ENCODE results near the gene SPINK8. TPM values are rescaled to one million over a fixed set of nuclear protein-coding genes. Genes with fewer than 3 reads are reported as not detected.

The SPINK8 gene
- total and polyA plus RNA-seq, 2 of the 8 experiments (the other 6 are each of a cell fraction or from before 2014, with no cell fraction given), result 0.29 TPM; not detected in 1

GRCh38 chr3:48270306-48270705 lies 63.2 kb downstream of the SPINK8 start:
- Histone ChIP-seq H2AFZ (ENCODE audit: low read length) (no peak overlapping the region), H3K27me3 (replicated peaks in 1 of 4; ENCODE audit: control insufficient read depth in 3 of 4, extremely low read depth in 1 of 4, insufficient read depth in 3 of 4, low read length in 3 of 4) (no peaks in the 10 kb centered on the region), H2BK12ac (ENCODE audit: low read depth, low read length) (no peak overlapping the region), H4K5ac (ENCODE audit: insufficient read length, low read depth, low read length) (no peak overlapping the region), H3K18ac (ENCODE audit: extremely low read depth, low read length) (no peak overlapping the region), H3K4ac (replicated peaks; ENCODE audit: insufficient read length, low read depth, low read length) (no peak overlapping the region), H4K8ac (ENCODE audit: extremely low read depth, insufficient read depth, low read length) (no peak overlapping the region), H3K79me2 (ENCODE audit: control insufficient read depth in 1 of 2, insufficient read depth in 2 of 2, low read length in 2 of 2) (peaks cover 0 to 7% of the 10 kb centered on the region in 2 experiments; a peak in 2 of 4 replicates), H3K27ac (ENCODE audit: low read depth, low read length) (no peak overlapping the region), H2BK20ac (ENCODE audit: low read length) (no peak overlapping the region), H2BK15ac (ENCODE audit: low read length) (no peak overlapping the region), H3K23ac (ENCODE audit: insufficient read length) (no peak overlapping the region), H3K4me3 (ENCODE audit: extremely low read depth in 1 of 4, insufficient read depth in 2 of 4, low read depth in 3 of 4, low read length in 4 of 4) (no peak overlapping the region), H3K4me1 (replicated peaks in 1 of 4; ENCODE audit: control insufficient read depth in 3 of 4, insufficient read depth in 4 of 4, low read length in 3 of 4) (peaks cover 0 to 4% (median 0%) of the 10 kb centered on the region in 4 experiments; a peak in 2 of 7 replicates), H3K23me2 (ENCODE audit: low read depth, low read length) (no peaks in the 10 kb centered on the region), H2BK5ac (ENCODE audit: low read depth, low read length) (no peak overlapping the region), H3K79me1 (ENCODE audit: low read depth, low read length) (peaks cover 4% of the 10 kb centered on the region; the same call in 1 of the 2 replicates), H3K36me3 (ENCODE audit: control insufficient read depth in 2 of 4, insufficient read depth in 4 of 4, low read length in 3 of 4) (peaks cover 40 to 70% (median 59%) of the 10 kb centered on the region in 4 experiments), H3K14ac (ENCODE audit: insufficient read length) (no peak overlapping the region), H3K9ac (replicated peaks in 1 of 4; ENCODE audit: extremely low read depth in 1 of 4, low read depth in 3 of 4, low read length in 3 of 4) (no peak overlapping the region), H4K20me1 (replicated peaks in 1 of 2; ENCODE audit: control insufficient read depth in 1 of 2, insufficient read depth in 2 of 2, low read length in 2 of 2) (peaks cover 2 to 4% of the 10 kb centered on the region in 2 experiments), H3K4me2 (ENCODE audit: insufficient read depth in 1 of 2, low read depth in 2 of 2, low read length in 2 of 2) (no peak overlapping the region), H3K9me3 (ENCODE audit: insufficient read depth in 2 of 2, low read depth in 1 of 2, low read length in 1 of 2) (peaks cover 16 to 34% of the 10 kb centered on the region in 2 experiments), H2BK120ac (replicated peaks; ENCODE audit: low read depth, low read length) (no peak overlapping the region), H4K91ac (replicated peaks; ENCODE audit: insufficient read length, low read length) (no peak overlapping the region), H3K56ac (replicated peaks; ENCODE audit: insufficient read length, low read depth, low read length) (no peak overlapping the region), H2AK5ac (ENCODE audit: low read depth, low read length) (no peak overlapping the region)
- ChIA-PET POLR2A (ENCODE audit: partially characterized antibody) (interaction anchor here (0.9 to 4.2 kb wide), 9 partner anchors 9 to 169 kb away, joined by 3 to 29 read pairs (median 5); partner anchors contain the start of genes CCDC51, TMA7 and ZNF589), CTCF (ENCODE audit: partially characterized antibody) (interaction anchor here (0.5 to 5.7 kb wide), 8 partner anchors 11 to 1325 kb away, joined by 3 to 44 read pairs (median 5); no protein-coding TSS in a partner anchor)
- 93% methylated on average over 2 of the region's 2 CpGs; no CpG with 5 or more reads in 1 of the 2 experiments for WGBS, 2 experiments (ENCODE audit: extremely low coverage in 1 of 2, insufficient coverage in 1 of 2, insufficient read length in 1 of 2, insufficient replicate concordance in 2 of 2, low coverage in 1 of 2, low lambda C conversion rate in 2 of 2, missing lambda C conversion rate in 1 of 2)
- no peak for FAIRE-seq
- no peak for DNase-seq (ENCODE audit: low read depth in 1 of 2, low spot score in 2 of 2)
- TF ChIP-seq, protein P1, sequence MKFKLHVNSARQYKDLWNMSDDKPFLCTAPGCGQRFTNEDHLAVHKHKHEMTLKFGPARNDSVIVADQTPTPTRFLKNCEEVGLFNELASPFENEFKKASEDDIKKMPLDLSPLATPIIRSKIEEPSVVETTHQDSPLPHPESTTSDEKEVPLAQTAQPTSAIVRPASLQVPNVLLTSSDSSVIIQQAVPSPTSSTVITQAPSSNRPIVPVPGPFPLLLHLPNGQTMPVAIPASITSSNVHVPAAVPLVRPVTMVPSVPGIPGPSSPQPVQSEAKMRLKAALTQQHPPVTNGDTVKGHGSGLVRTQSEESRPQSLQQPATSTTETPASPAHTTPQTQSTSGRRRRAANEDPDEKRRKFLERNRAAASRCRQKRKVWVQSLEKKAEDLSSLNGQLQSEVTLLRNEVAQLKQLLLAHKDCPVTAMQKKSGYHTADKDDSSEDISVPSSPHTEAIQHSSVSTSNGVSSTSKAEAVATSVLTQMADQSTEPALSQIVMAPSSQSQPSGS (IDR thresholded peaks at IDR 0.05; ENCODE audit: low read length), result no peak
- TF ChIP-seq ASH2L (IDR thresholded peaks at IDR 0.05; ENCODE audit: low read length) (no peak), RBBP5 (IDR thresholded peaks at IDR 0.05; ENCODE audit: borderline replicate concordance, low read depth, low read length) (no peak), TEAD4 (IDR thresholded peaks at IDR 0.05; ENCODE audit: low read depth, low read length) (no peak), JUN (IDR thresholded peaks at IDR 0.05; ENCODE audit: low read depth, low read length) (no peak), GABPA (IDR thresholded peaks at IDR 0.05; ENCODE audit: borderline replicate concordance, insufficient read depth, low read length) (no peak), SUZ12 (IDR thresholded peaks at IDR 0.05; ENCODE audit: low read length) (no peak), YY1 (IDR thresholded peaks at IDR 0.05; ENCODE audit: low read depth, low read length) (no peak), POLR2A (IDR thresholded peaks at IDR 0.05; ENCODE audit: control extremely low read depth in 1 of 2, low read depth in 2 of 2, low read length in 2 of 2) (no peak)
- TF ChIP-seq, protein P2, sequence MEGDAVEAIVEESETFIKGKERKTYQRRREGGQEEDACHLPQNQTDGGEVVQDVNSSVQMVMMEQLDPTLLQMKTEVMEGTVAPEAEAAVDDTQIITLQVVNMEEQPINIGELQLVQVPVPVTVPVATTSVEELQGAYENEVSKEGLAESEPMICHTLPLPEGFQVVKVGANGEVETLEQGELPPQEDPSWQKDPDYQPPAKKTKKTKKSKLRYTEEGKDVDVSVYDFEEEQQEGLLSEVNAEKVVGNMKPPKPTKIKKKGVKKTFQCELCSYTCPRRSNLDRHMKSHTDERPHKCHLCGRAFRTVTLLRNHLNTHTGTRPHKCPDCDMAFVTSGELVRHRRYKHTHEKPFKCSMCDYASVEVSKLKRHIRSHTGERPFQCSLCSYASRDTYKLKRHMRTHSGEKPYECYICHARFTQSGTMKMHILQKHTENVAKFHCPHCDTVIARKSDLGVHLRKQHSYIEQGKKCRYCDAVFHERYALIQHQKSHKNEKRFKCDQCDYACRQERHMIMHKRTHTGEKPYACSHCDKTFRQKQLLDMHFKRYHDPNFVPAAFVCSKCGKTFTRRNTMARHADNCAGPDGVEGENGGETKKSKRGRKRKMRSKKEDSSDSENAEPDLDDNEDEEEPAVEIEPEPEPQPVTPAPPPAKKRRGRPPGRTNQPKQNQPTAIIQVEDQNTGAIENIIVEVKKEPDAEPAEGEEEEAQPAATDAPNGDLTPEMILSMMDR (IDR thresholded peaks at IDR 0.05; ENCODE audit: control extremely low read depth in 1 of 3, insufficient read depth in 1 of 3, low read depth in 1 of 3, low read length in 3 of 3), result no peak
